ENCODE results near the gene CDKAL1.

GRCh38 chr6:20569000-20569610, 34.8 kb downstream of the CDKAL1 start:
- TF ChIP-seq, protein P1, sequence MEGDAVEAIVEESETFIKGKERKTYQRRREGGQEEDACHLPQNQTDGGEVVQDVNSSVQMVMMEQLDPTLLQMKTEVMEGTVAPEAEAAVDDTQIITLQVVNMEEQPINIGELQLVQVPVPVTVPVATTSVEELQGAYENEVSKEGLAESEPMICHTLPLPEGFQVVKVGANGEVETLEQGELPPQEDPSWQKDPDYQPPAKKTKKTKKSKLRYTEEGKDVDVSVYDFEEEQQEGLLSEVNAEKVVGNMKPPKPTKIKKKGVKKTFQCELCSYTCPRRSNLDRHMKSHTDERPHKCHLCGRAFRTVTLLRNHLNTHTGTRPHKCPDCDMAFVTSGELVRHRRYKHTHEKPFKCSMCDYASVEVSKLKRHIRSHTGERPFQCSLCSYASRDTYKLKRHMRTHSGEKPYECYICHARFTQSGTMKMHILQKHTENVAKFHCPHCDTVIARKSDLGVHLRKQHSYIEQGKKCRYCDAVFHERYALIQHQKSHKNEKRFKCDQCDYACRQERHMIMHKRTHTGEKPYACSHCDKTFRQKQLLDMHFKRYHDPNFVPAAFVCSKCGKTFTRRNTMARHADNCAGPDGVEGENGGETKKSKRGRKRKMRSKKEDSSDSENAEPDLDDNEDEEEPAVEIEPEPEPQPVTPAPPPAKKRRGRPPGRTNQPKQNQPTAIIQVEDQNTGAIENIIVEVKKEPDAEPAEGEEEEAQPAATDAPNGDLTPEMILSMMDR (conservative IDR thresholded peaks at IDR 0.05; ENCODE audit: low read length) = no peak
- TF ChIP-seq EZH2phosphoT487 (IDR thresholded peaks at IDR 0.05; ENCODE audit: borderline replicate concordance) = no peak
